Heart left ventricle (tissue), 13 donors: ENCODE data around the gene MSH5.

Experiments used
- CTCF ChIP-seq, 12 donors: fragments of 200-600 bp; sonication (generic) in 4 of 12; IDR thresholded peaks; one replicate each; pipeline versions ENCODE4 v1.5.0 to v1.8.0; 2018 to 2022; ENCODE audit warnings: antibody characterized with exemption in 12 of 12, mild to moderate bottlenecking in 5 of 12
- POLR2A ChIP-seq, 2 donors: fragments of 450-650 bp; IDR thresholded peaks; one replicate each; pipeline ENCODE4 v1.6.1; 2017; ENCODE audit warnings: antibody characterized with exemption in 2 of 2, mild to moderate bottlenecking in 2 of 2, moderate library complexity in 2 of 2
- donor health status: ischemic (EF 13 %, LVEDD 7.1; RV severe dilation, severe dysfunction).
- donor health status: DM: no; HTN: yes; CAD: no.
- donor health status: DM: no; HTN: no; CAD: no.
- donor health status: ischemic (EF 25% LVEDD 6.9; RV normal size, moderate dysfunction).
- donor health status: ischemic (EF 25% LVEDD 5.7; RV mildly dilated, moderate dysfunction).
- donor health status: ischemic (EF 35%, LVEDD 5.7; RV mildly dilated, moderate dysfunction).
- donor health status: nonischemic (EF 11% LVEDD 7.7; RV severe dilation, severe dysfunction).
- donor health status: DM: yes; HTN: yes; CAD: no.
- donor health status: PGD.
- donor health status: ischemic (EF 29% LVEDD 5.4; RV normal size, mild dysfunction).
- donor health status: nonischemic (EF 23%, LVEDD 6.1; RV moderate dilation, normal function).

GRCh38 chr6:31710523-31711219 lies 29.1 kb upstream of the MSH5 start:
- TF ChIP-seq CTCF (IDR thresholded peaks at IDR 0.05): no peak
- TF ChIP-seq POLR2A (IDR thresholded peaks at IDR 0.05): no peak
